Activated CD4-positive, alpha-beta T cell treated with anti-CD3 and anti-CD28 coated beads, Interleukin-2, amount 50 U/mL, for 4 hours (primary cell): ENCODE results near the gene FAM184A.
A peak's percentile ranks its signal among the peaks of the same experiment; 100 is the strongest.
"Not testable (repeated sequence)": the region's sequence is repeated elsewhere in the genome, so short reads cannot be mapped to it uniquely, and the experiment has no call there.

ENCODE experiments used
- DNase-seq, 2 experiments: peaks; one replicate each; pipeline ENCODE4 v3.0.0-alpha.2; 2020

FAM184A gene

GRCh38 chr6:119078376-119079282 is at the start of gene FAM184A:
Gene FAM184A (minus strand): TSS chr6:119078664. CDS start chr6:119078299, 365 bp downstream.
- peak; percentile 58 to 64 for DNase-seq

GRCh38 chr6:119127627-119128026 is 49.2 kb upstream of the FAM184A start:
- DNase-seq: no peak

GRCh38 chr6:119126826-119127225 is 48.4 kb upstream of the FAM184A start:
- no peak for DNase-seq

GRCh38 chr6:119126140-119126539 is 47.7 kb upstream of the FAM184A start:
- DNase-seq: no peak

- no peak for DNase-seq
Measured at GRCh38 chr6:119125576-119125975, 47.1 kb upstream of the FAM184A start.

- no peak for DNase-seq
Measured at GRCh38 chr6:119124079-119124824, 45.8 kb upstream of the FAM184A start.

GRCh38 chr6:119122336-119122735 is 43.9 kb upstream of the FAM184A start:
- DNase-seq: no peak

GRCh38 chr6:119121367-119121766 is 42.9 kb upstream of the FAM184A start:
- no peak for DNase-seq

- DNase-seq: no peak
Measured at GRCh38 chr6:119119989-119120388, 41.5 kb upstream of the FAM184A start.

- DNase-seq: not testable (repeated sequence)
Measured at GRCh38 chr6:119119062-119119461, 40.6 kb upstream of the FAM184A start.

GRCh38 chr6:119116712-119117281 is 38.3 kb upstream of the FAM184A start:
- no peak for DNase-seq

- DNase-seq: no peak
Measured at GRCh38 chr6:119113961-119114360, 35.5 kb upstream of the FAM184A start.

- no peak for DNase-seq
Measured at GRCh38 chr6:119112812-119113530, 34.5 kb upstream of the FAM184A start.

GRCh38 chr6:119110601-119111548 is 32.4 kb upstream of the FAM184A start:
- peak; percentile 23 to 30 for DNase-seq

GRCh38 chr6:119109654-119110325 is 31.3 kb upstream of the FAM184A start:
- no peak for DNase-seq

- no peak for DNase-seq
Measured at GRCh38 chr6:119108076-119108475, 29.6 kb upstream of the FAM184A start.

GRCh38 chr6:119105282-119105681 is 26.8 kb upstream of the FAM184A start:
- DNase-seq: no peak

GRCh38 chr6:119102901-119103300 is 24.4 kb upstream of the FAM184A start:
- no peak for DNase-seq

GRCh38 chr6:119100115-119100514 is 21.7 kb upstream of the FAM184A start:
- no peak for DNase-seq

GRCh38 chr6:119097815-119098361 is 19.4 kb upstream of the FAM184A start:
- not testable (repeated sequence) for DNase-seq
